Activated CD4-positive, alpha-beta T cell treated with anti-CD3 and anti-CD28 coated beads for 36 hours (primary cell): ENCODE data around the gene SLC25A21. TPM values are rescaled to one million over a fixed set of nuclear protein-coding genes. Genes with fewer than 3 reads are reported as not detected.

Experiments
- ATAC-seq: fragments of 200-7000 bp; cut with Tn5 transposase; one replicate; pipeline ENCODE4 v1.10.0; 2021; ENCODE audit warnings: mild to moderate bottlenecking, moderate library complexity
- CTCF ChIA-PET: fragments of 350-600 bp; sonication (Branson Sonifier 250); formaldehyde crosslinking; loops from one replicate; lab custom pipeline; 2021; ENCODE audit warnings: antibody characterized with exemption; lab: Charles Lee
- POLR2A ChIA-PET: fragments of 350-600 bp; sonication (Branson Sonifier 250); formaldehyde crosslinking; loops from one replicate; lab custom pipeline; 2021; ENCODE audit warnings: antibody characterized with exemption, inconsistent platforms; lab: Charles Lee
- DNase-seq: peaks from one replicate; pipeline ENCODE4 v3.0.0-alpha.2; 2020
- H3K27ac Mint-ChIP-seq: one replicate; pipeline ENCODE4 v1.8.0; 2021; ENCODE audit warnings: mixed read lengths
- H3K27me3 Mint-ChIP-seq: one replicate; pipeline ENCODE4 v1.8.0; 2021; ENCODE audit warnings: mixed read lengths
- H3K36me3 Mint-ChIP-seq: one replicate; pipeline ENCODE4 v1.8.0; 2021; ENCODE audit warnings: low read depth, mixed read lengths
- H3K4me1 Mint-ChIP-seq: one replicate; pipeline ENCODE4 v1.8.0; 2021; ENCODE audit warnings: mixed read lengths
- H3K4me3 Mint-ChIP-seq: one replicate; pipeline ENCODE4 v1.8.0; 2021; ENCODE audit warnings: mild to moderate bottlenecking, moderate library complexity, mixed read lengths
- H3K9me3 Mint-ChIP-seq: one replicate; pipeline ENCODE4 v1.8.0; 2021; ENCODE audit warnings: low read depth, mixed read lengths
- intact Hi-C, 2 experiments: fragments of 100-400 bp; cut with DNase I in 1 of 2; cut with micrococcal nuclease in 1 of 2; formaldehyde crosslinking; loops; one replicate each; pipeline versions ENCODE4 v1.14.2 to v1.15.1; 2022 to 2024; cut with DNase I, micrococcal nuclease
- total RNA-seq, 2 experiments: library from RNA; stranded (reverse); gene quantifications; one replicate each; pipeline ENCODE4 v1.2.3, GENCODE V29; 2021

The SLC25A21 gene
- total RNA-seq, 2 experiments from 2014 or later = not detected

DNA sequence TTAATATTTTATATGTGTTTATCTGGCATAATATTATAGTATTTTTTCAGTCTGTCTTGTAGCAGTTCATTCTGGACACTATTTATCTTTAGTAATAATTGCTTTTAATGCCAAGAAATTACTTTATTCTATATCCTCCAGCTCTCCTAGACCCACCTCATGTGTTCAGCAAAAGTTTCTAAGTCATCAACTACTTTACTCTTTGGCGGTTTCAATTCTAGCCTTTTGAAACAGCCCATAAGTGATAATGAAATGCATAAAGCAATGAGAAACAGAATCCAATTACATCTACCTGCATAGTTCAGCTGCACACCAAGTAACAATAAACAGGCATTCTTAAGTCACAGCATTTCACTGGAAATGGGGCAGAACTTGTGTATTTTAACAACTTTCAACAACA is 225.5 kb downstream of the SLC25A21 start:
- H3K4me3 Mint-ChIP-seq = no peak overlapping the region
- no peak overlapping the region for H3K27ac Mint-ChIP-seq
- H3K27me3 Mint-ChIP-seq = peaks cover 2% of the 10 kb centered on the region
- intact Hi-C loops = no loop called here
- no peaks in the 10 kb centered on the region for H3K9me3 Mint-ChIP-seq
- ATAC-seq (no peak), DNase-seq (no peak)
- CTCF ChIA-PET = no interaction called here
- H3K4me1 Mint-ChIP-seq = no peaks in the 10 kb centered on the region
- POLR2A ChIA-PET = no interaction called here
- H3K36me3 Mint-ChIP-seq = no peaks in the 10 kb centered on the region

DNA sequence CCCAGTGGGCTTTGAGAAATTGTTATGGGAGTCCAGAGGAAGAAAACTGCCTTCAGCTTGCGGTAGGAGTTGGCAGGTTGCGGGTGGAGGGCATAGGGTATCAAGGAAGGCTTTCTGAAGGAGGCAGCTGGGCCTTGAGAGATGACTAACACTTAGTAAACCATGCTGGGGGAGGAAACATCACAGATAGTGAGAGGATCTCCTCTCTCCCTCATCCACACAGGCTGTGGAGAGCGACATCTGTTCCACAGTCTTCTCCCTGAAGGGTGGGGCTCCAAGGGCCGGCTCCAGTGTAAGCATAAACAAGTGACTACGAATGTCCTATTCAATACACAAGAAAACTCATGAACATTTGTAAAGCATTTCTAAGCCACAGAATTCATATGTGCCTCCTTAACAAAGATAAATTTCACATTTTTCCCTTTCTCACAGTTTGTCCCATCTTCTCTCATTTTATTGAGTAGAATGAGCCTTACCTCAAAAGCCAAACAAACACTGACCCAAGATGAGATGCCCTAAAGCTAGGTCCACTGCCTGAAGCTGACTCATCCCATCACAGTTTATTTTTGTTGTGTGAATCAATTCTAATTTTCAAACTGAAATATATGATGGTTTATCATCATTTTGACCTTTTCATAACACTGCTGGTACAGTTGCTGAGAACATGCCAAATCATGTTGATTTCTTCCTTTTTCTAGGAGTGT is 227.9 kb downstream of the SLC25A21 start:
- ChIA-PET POLR2A (interaction anchor here (0.5 kb wide), 1 partner anchor 33 kb away, joined by 3 read pairs; no protein-coding TSS in a partner anchor), CTCF (interaction anchor here (0.6 to 2.8 kb wide), 2 partner anchors 13 to 390 kb away, joined by 3 to 38 read pairs; no protein-coding TSS in a partner anchor)
- H3K9me3 Mint-ChIP-seq = no peaks in the 10 kb centered on the region
- DNase-seq = no peak
- no peaks in the 10 kb centered on the region for H3K36me3 Mint-ChIP-seq
- no peaks in the 10 kb centered on the region for H3K4me1 Mint-ChIP-seq
- no peak overlapping the region for H3K4me3 Mint-ChIP-seq
- H3K27ac Mint-ChIP-seq = no peak overlapping the region
- no peak for ATAC-seq
- intact Hi-C loops = loop anchor here in 1 of 2 experiments (5.0 kb wide), 2 partner anchors 287 to 392 kb away; no protein-coding TSS in a partner anchor
- H3K27me3 Mint-ChIP-seq = no peaks in the 10 kb centered on the region

DNA sequence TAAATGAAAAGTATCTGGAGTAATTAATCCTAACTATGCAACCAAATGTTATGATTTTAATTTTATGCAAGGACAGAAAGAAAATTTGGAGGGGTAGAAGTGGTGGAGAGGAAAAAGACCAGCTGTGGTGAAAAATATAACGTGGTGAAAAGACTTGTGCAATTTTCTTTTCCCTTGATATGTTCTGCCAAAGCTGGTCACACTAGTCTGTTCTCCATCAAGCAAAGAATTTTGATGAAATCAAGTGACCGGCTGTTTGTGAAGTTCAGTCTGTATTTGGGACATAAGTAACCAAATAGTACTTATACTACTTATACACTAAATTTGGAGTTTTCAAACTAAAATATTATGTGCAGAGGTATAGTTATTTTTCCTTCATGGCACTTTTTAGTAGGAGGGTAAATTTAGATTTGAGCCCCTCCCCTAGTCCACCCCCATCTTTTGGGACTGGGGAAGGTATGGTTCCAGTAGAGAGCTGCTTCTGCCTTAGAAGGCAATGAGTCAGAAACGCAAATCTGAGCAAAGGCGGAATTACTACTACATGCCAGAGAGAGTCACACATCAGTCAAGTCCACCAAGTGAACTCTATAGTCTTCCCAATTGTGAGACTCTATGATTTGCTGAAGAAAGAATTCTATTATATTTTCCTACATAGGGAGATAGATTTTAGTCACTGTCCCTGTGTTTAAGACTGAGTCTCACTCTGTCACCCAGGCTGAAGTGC is 229.7 kb downstream of the SLC25A21 start:
- ChIA-PET CTCF (interaction anchor here (0.6 to 2.8 kb wide), 16 partner anchors 9 to 573 kb away, joined by 3 to 38 read pairs (median 5); no protein-coding TSS in a partner anchor), POLR2A (no interaction called here)
- Mint-ChIP-seq H3K27me3 (no peaks in the 10 kb centered on the region), H3K4me3 (no peak overlapping the region), H3K36me3 (no peaks in the 10 kb centered on the region), H3K9me3 (no peaks in the 10 kb centered on the region), H3K4me1 (no peaks in the 10 kb centered on the region), H3K27ac (no peak overlapping the region)
- intact Hi-C loops = loop anchor here (1.0 to 5.0 kb wide), 5 partner anchors 285 to 390 kb away; no protein-coding TSS in a partner anchor
- DNase-seq (no peak), ATAC-seq (no peak)

DNA sequence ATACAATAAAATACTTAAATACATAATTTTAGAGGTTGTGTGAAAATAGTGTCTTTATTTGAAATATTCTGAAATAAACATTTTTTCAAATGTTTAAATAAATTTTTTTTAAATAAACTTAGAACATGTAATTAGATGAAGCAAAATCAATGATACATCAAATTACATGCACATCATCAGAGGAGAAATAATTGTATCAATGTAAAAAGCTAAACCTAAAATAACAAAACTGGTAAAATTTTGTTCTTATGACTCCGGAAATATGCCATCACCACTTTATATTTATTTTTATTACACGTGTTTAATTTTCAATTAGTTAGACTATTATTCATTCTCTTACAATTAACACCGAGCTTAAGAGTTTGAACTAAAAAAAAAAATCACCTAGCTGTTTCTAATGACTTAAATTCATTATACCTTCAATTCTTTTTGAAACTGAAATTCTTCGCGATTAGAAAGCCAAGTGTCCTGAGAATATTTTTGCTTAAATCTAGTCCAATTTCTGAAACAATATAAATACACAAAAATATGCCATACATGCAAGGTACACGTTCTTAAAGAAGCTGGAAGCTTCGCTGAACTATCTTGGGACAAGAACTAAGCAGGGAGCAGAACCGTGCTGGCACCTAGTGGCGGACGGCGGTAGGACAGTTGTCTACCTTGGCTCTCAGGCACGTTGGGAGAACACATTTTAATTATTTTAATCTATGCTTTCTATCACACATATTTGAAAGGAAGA is 230.5 kb downstream of the SLC25A21 start:
- peak; percentile 58 for ATAC-seq
- intact Hi-C loops = loop anchor here (1.0 to 5.0 kb wide), 5 partner anchors 285 to 390 kb away; no protein-coding TSS in a partner anchor
- H3K9me3 Mint-ChIP-seq = no peaks in the 10 kb centered on the region
- H3K4me1 Mint-ChIP-seq = no peaks in the 10 kb centered on the region
- DNase-seq = peak; percentile 78
- no peaks in the 10 kb centered on the region for H3K27me3 Mint-ChIP-seq
- H3K36me3 Mint-ChIP-seq = no peaks in the 10 kb centered on the region
- POLR2A ChIA-PET = no interaction called here
- H3K4me3 Mint-ChIP-seq = no peak overlapping the region
- no peak overlapping the region for H3K27ac Mint-ChIP-seq
- CTCF ChIA-PET = interaction anchor here (0.6 to 2.8 kb wide), 19 partner anchors 8 to 574 kb away, joined by 3 to 38 read pairs (median 4); no protein-coding TSS in a partner anchor

DNA sequence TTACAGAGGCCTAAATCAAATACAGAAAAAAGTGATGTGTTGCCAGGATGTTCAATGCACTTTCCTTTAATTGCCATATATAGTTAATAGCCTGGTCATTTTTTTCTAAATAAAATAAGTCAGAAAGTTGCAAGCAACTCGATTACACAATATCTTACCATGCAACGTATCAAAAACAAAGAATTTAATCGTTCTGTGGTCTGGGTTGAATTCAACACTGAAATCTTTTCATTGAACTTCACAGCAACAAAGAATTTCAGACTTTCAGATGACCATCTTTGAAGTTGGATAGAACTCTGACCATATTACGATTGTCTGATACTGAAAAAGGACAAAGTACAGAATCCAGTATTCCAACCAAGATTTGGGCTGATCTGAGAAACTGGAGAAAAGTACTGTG is 231.9 kb downstream of the SLC25A21 start:
- Mint-ChIP-seq H3K4me1 (no peaks in the 10 kb centered on the region), H3K9me3 (no peaks in the 10 kb centered on the region), H3K36me3 (no peaks in the 10 kb centered on the region), H3K27ac (no peak overlapping the region), H3K27me3 (no peaks in the 10 kb centered on the region), H3K4me3 (no peak overlapping the region)
- no peak for DNase-seq
- no peak for ATAC-seq
- intact Hi-C loops = loop anchor here in 1 of 2 experiments (5.0 kb wide), 2 partner anchors 283 to 388 kb away; no protein-coding TSS in a partner anchor
- CTCF ChIA-PET = interaction anchor here (1.4 to 1.8 kb wide), 2 partner anchors 210 to 387 kb away, joined by 6 to 7 read pairs; no protein-coding TSS in a partner anchor
- POLR2A ChIA-PET = no interaction called here

DNA sequence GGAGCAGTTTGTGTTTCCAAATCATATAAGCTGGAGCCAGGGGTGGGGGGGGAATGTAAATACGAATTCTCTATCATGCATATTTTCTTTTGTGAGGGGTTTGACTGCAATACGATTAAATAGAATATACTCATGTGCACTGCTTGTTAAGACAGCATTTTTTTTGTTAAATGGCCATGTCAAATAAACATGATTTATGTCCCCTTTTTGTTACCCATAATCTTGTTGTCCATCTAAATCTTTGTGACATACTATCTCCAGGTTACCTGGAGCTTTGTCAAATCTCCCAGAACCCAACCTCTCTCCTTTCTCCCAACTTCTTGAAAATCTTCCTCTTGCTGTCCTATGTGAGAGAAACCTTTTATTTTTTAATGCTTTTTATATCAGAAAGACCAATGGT is 233.1 kb downstream of the SLC25A21 start:
- DNase-seq = no peak
- POLR2A ChIA-PET = no interaction called here
- Mint-ChIP-seq H3K27ac (no peak overlapping the region), H3K4me3 (no peak overlapping the region), H3K4me1 (no peaks in the 10 kb centered on the region), H3K9me3 (no peaks in the 10 kb centered on the region), H3K27me3 (no peaks in the 10 kb centered on the region), H3K36me3 (no peaks in the 10 kb centered on the region)
- CTCF ChIA-PET = interaction anchor here (0.7 to 1.4 kb wide), 2 partner anchors 54 to 386 kb away, joined by 3 to 7 read pairs; no protein-coding TSS in a partner anchor
- ATAC-seq = no peak
- intact Hi-C loops = no loop called here

DNA sequence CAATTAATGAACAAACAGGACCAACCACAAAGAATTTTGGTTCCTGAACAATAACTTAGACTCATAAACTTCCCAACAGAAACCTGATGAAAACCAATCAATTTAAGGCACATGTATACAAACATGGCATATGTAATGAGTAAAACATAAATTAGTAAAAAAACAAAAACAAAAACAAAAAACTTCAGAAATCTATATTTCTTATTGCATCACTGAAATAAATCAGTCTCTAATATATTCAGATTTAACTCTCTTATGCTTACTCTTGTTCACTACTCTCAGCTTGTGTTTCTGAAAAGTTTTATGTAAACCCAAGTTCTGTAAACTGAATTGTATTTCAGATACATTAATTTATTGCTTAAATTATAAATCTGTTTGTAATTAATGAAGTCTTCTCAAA is 233.7 kb downstream of the SLC25A21 start:
- CTCF ChIA-PET = interaction anchor here (0.7 kb wide), 1 partner anchor 54 kb away, joined by 3 read pairs; no protein-coding TSS in a partner anchor

DNA sequence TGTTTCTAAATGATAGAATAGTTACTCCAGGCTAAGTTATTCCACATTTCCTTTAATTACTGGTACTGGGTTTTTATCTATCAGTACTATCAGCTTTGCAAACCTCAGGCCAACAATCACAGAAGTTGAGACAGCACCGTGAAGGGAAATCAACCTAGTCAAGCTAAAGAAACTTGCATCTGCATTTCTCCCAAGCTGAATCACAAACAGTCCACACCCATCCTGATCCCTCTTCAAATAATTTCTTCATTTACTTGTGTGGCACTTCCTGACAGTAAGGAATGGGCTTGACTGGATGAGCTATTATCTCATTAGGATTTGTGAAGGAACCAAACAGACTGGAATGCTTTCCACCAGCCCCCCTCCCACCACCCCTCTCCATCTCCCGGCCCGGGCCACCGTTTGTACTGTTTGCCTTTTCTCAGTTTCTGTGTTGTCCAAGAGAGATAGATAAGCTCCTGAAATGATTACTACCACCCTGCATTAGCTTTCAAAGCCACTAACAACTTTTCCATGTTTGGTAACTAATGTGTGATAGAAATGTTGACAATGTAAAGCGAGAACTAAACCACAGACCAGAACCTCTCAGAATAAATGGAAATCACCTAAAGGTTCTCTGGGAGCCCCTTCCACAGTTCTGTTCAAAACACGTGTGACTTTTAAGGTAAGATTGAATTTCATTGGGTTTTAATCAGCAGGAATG is 236.3 kb downstream of the SLC25A21 start:
- H3K36me3 Mint-ChIP-seq = no peaks in the 10 kb centered on the region
- no peak overlapping the region for H3K4me3 Mint-ChIP-seq
- no peaks in the 10 kb centered on the region for H3K4me1 Mint-ChIP-seq
- DNase-seq (no peak), ATAC-seq (no peak)
- H3K27me3 Mint-ChIP-seq = peaks cover 2% of the 10 kb centered on the region
- intact Hi-C loops = no loop called here
- H3K9me3 Mint-ChIP-seq = no peaks in the 10 kb centered on the region
- ChIA-PET CTCF (no interaction called here), POLR2A (no interaction called here)
- H3K27ac Mint-ChIP-seq = no peak overlapping the region

More for the DNA sequence above, 233.7 kb downstream of the SLC25A21 start:
- no peaks in the 10 kb centered on the region for H3K36me3 Mint-ChIP-seq
- no peak overlapping the region for H3K4me3 Mint-ChIP-seq
- H3K27me3 Mint-ChIP-seq = no peaks in the 10 kb centered on the region
- ATAC-seq = no peak
- no peak for DNase-seq
- no peaks in the 10 kb centered on the region for H3K9me3 Mint-ChIP-seq
- H3K27ac Mint-ChIP-seq = no peak overlapping the region
- no peaks in the 10 kb centered on the region for H3K4me1 Mint-ChIP-seq
- intact Hi-C loops = no loop called here
- POLR2A ChIA-PET = no interaction called here

DNA sequence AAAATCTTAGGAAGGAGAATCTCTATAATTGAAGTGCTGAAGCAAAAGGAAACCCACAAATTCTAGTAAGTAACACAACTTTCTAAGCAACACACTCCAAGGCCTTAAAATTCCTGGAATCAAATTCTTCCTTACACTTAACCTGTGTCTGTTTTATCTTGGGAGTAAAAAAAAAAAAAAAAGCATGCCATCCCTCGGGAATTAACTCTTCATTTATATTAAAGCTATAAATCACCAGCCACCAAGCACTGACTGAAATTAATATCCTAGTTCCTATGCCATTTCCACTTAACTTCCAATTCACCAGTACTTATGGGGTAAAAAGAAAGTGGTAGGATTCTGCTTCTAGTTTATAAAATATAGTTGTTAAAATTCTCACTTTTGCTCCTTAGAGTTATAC is 238.1 kb downstream of the SLC25A21 start:
- POLR2A ChIA-PET = no interaction called here
- Mint-ChIP-seq H3K27ac (no peak overlapping the region), H3K9me3 (no peaks in the 10 kb centered on the region), H3K27me3 (peaks cover 3% of the 10 kb centered on the region), H3K4me3 (no peak overlapping the region), H3K36me3 (no peaks in the 10 kb centered on the region), H3K4me1 (no peaks in the 10 kb centered on the region)
- no peak for ATAC-seq
- CTCF ChIA-PET = interaction anchor here (0.7 to 2.4 kb wide), 2 partner anchors 8 to 562 kb away, joined by 3 to 10 read pairs; no protein-coding TSS in a partner anchor
- intact Hi-C loops = no loop called here
- DNase-seq = no peak

DNA sequence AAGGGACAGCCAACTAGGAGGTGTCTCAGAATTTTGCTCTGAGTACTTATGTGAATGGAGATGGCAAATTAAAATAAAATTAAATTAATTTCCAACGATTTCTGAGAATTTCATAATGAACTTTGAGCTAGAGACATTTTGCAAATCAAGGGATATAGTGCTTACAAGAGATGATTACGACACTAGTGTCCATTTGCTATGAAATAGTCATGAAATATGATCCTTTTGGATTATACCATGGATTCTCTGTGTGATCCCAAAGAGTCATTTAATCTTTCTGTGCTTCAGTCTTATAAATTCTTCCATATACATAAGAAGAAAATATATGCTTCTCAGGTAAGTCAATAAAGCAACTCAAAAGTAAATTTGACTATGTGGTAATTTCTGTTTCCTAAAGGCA is 240.6 kb downstream of the SLC25A21 start:
- no peaks in the 10 kb centered on the region for H3K4me1 Mint-ChIP-seq

More for the DNA sequence above, 240.6 kb downstream of the SLC25A21 start:
- Mint-ChIP-seq H3K4me3 (no peak overlapping the region), H3K9me3 (no peaks in the 10 kb centered on the region), H3K36me3 (no peaks in the 10 kb centered on the region), H3K27ac (no peak overlapping the region), H3K27me3 (peaks cover 3% of the 10 kb centered on the region)
- ChIA-PET CTCF (interaction anchor here (2.0 kb wide), 1 partner anchor 11 kb away, joined by 9 read pairs; no protein-coding TSS in a partner anchor), POLR2A (no interaction called here)
- intact Hi-C loops = no loop called here
- no peak for ATAC-seq
- DNase-seq = no peak
